ENCODE results near the gene CD7. TPM values are rescaled to one million over a fixed set of nuclear protein-coding genes. Genes with fewer than 3 reads are reported as not detected.

Gene CD7
- total and polyA plus RNA-seq, 9 of the 15 experiments (the other 6 are each of a cell fraction or from before 2014, with no cell fraction given) = 0.21 to 0.35 TPM; not detected in 7

- TF ChIP-seq CCNT2 (IDR thresholded peaks at IDR 0.05; ENCODE audit: borderline replicate concordance, extremely low read depth, insufficient read length, low read depth, low read length) (no peak), TBP (optimal IDR thresholded peaks at IDR 0.05; ENCODE audit: low read depth, low read length) (no peak), SLC30A9 (CRISPR knock-in tag; IDR thresholded peaks at IDR 0.05) (no peak), LARP7 (IDR thresholded peaks at IDR 0.05) (no peak), SETDB1 (IDR thresholded peaks at IDR 0.05; ENCODE audit: low read length) (no peak), GTF2F1 (IDR thresholded peaks at IDR 0.05; ENCODE audit: low read depth, low read length) (no peak), ZNF24 (IDR thresholded peaks at IDR 0.05) (no peak), HMG20B (CRISPR knock-in tag; IDR thresholded peaks at IDR 0.05) (no peak), NR2C2 (CRISPR knock-in tag; IDR thresholded peaks at IDR 0.05) (no peak), NR2C2 (tag; IDR thresholded peaks at IDR 0.05) (no peak), BRD4 (IDR thresholded peaks at IDR 0.05) (no peak), XRCC4 (IDR thresholded peaks at IDR 0.05; ENCODE audit: extremely low read depth, insufficient read depth, insufficient read length) (no peak), CXXC5 (CRISPR knock-in tag; IDR thresholded peaks at IDR 0.05) (peak; percentile 55), ZNF398 (CRISPR knock-in tag; IDR thresholded peaks at IDR 0.05) (no peak), MYNN (IDR thresholded peaks at IDR 0.05) (no peak), MYNN (CRISPR knock-in tag; IDR thresholded peaks at IDR 0.05) (no peak), CBX8 (IDR thresholded peaks at IDR 0.05; ENCODE audit: borderline replicate concordance, extremely low read depth, low read depth, low read length, poor library complexity, severe bottlenecking) (no peak), CREM (IDR thresholded peaks at IDR 0.05; ENCODE audit: low read depth) (no peak), NFYB (IDR thresholded peaks at IDR 0.05; ENCODE audit: extremely low read depth, insufficient read length) (no peak), HDAC3 (IDR thresholded peaks at IDR 0.05; ENCODE audit: borderline replicate concordance, partially characterized antibody) (no peak), SOX6 (IDR thresholded peaks at IDR 0.05) (no peak), SFPQ (IDR thresholded peaks at IDR 0.05; ENCODE audit: low read depth, low read length) (no peak), NEUROD1 (IDR thresholded peaks at IDR 0.05; ENCODE audit: borderline replicate concordance, low read depth, low read length, partially characterized antibody) (no peak)
- TF ChIP-seq, protein P1, sequence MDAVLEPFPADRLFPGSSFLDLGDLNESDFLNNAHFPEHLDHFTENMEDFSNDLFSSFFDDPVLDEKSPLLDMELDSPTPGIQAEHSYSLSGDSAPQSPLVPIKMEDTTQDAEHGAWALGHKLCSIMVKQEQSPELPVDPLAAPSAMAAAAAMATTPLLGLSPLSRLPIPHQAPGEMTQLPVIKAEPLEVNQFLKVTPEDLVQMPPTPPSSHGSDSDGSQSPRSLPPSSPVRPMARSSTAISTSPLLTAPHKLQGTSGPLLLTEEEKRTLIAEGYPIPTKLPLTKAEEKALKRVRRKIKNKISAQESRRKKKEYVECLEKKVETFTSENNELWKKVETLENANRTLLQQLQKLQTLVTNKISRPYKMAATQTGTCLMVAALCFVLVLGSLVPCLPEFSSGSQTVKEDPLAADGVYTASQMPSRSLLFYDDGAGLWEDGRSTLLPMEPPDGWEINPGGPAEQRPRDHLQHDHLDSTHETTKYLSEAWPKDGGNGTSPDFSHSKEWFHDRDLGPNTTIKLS (IDR thresholded peaks at IDR 0.05; ENCODE audit: borderline replicate concordance, low read depth) = no peak
These were observed 3.8 kb upstream of the CD7 start (continued) for GRCh38 chr17:82320956-82321927.

Measured in K562 (cell line).